A673 (cell line): ENCODE measurements around the gene POU4F1.

ENCODE experiments used
- CTCF ChIP-seq: fragments of 300-800, 200-600 bp; sonication (generic); conservative IDR thresholded peaks from 2 replicates; pipeline ENCODE4 v1.5.1; 2017; ENCODE audit warnings: low read depth, mild to moderate bottlenecking, antibody characterized with exemption, low read length, moderate library complexity, mixed read lengths
- EZH2 ChIP-seq: fragments of 200-600 bp; sonication (generic); IDR thresholded peaks from 2 replicates; pipeline ENCODE4 v1.6.1; 2017; ENCODE audit warnings: borderline replicate concordance, low read depth, mild to moderate bottlenecking, mixed read lengths, antibody characterized with exemption, low read length; ENCODE audit not compliant: poor library complexity, severe bottlenecking

DNA sequence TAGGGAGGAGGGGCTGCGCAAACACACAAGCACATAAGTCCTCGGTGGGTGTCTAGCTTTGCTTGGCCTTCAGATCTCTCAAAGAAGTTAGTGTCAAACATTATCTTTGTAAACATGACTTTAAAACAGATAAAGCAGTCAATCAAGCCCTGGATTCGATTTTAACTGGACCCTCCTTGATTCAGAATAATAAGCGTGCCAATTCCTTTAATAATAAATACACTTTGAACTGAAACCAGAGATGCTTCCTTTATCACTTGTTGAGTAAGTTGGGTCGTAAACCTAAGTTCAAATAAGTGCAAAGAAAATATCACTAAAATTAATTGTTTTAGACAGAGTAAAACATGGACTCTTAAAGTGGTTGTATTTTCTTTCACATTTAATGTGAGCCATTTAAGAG, 30.9 kb downstream of the POU4F1 start:
- TF ChIP-seq CTCF (no peak), EZH2 (no peak)
